HG03354 (cell line): ENCODE data around the gene ZNF69.
"Not testable (repeated sequence)": the region's sequence is repeated elsewhere in the genome, so short reads cannot be mapped to it uniquely, and the experiment has no call there.

ENCODE experiments used
- ATAC-seq: cut with Tn5 transposase; IDR thresholded peaks from one replicate; pipeline ENCODE4 v1.9.1; 2021; ENCODE audit warnings: mild to moderate bottlenecking; ENCODE audit not compliant: unreplicated experiment, poor library complexity, severe bottlenecking

The ZNF69 gene

GRCh38 chr19:11949201-11949600 lies 61.6 kb downstream of the ZNF69 start:
- ATAC-seq = no peak

DNA sequence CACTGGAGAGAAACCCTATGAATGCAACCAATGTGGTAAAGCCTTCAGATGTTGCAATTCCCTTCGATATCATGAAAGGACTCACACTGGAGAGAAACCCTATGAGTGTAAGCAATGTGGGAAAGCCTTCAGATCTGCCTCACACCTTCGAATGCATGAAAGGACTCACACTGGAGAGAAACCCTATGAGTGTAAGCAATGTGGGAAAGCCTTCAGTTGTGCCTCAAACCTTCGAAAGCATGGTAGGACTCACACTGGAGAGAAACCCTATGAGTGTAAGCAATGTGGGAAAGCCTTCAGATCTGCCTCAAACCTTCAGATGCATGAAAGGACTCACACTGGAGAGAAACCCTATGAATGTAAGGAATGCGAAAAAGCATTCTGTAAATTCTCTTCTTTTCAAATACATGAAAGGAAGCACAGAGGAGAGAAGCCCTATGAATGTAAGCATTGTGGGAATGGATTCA lies 62.1 kb downstream of the ZNF69 start:
- not testable (repeated sequence) for ATAC-seq

DNA sequence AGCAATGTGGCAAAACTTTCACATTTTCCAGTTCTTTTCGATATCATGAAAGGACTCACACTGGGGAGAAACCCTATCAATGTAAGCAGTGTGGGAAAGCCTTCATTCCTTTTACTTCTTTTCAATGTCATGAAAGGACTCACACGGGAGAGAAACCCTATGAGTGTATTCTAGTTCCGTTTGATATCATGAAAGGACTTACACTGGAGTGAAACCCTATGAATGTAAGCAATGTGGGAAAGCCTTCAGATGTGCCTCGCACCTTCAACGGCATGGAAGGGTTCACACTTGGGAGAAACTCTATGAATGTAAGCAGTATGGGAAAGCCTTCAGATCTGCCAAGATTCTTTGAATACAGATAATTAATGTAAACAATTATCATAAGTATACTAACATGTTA lies 62.7 kb downstream of the ZNF69 start:
- no peak for ATAC-seq
